ENCODE data around the gene ZIC2. TPM values are rescaled to one million over a fixed set of nuclear protein-coding genes. Genes with fewer than 3 reads are reported as not detected.

ZIC2 gene
- total RNA-seq, 2 experiments from 2014 or later, result not detected

DNA sequence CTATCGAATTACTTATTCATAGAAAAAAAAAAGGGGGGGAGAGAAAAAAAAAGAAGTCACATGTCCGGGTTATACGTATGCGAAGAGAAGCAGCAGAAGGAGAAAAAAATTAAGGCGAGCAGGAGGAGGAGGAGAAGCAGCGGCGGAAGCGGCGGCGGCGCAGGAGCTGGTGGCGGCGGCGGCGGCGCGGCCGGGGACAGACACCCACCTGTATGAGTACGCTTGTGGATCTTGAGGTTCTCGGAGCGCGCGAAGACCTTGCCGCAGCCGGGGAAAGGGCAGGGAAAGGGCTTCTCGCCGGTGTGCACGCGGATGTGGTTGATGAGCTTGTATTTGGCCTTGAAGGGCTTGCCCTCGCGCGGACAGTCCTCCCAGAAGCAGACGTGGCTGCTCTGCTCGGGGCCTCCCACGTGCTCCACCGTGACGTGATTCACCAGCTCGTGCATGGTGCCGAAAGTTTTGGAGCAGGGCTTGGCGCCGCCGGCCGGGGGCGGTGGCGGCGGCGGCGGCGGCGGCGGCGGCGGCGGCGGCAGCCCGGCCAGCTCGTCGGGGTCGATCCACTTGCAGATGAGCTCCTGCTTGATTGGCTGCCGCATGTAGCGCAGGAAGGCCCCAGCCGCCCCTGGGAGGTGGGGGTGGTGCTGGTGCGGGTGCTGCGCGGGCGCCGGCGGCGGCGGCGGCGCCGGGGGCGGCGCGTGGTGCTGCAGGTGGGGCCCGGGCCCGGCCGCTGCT is 11.5 kb upstream of the ZIC2 start:
- peaks cover 17% of the 10 kb centered on the region for H3K4me1 Mint-ChIP-seq

GRCh38 chr13:99970651-99971575 is 10.7 kb upstream of the ZIC2 start:
- Mint-ChIP-seq H3K27ac (no peak overlapping the region), H3K9me3 (ENCODE audit: low read depth) (peaks cover 4% of the 10 kb centered on the region), H3K36me3 (ENCODE audit: low read depth) (peaks cover 7% of the 10 kb centered on the region), H3K4me1 (peaks cover 17% of the 10 kb centered on the region), H3K4me3 (peak overlapping the region; percentile 7), H3K27me3 (peaks cover 64% of the 10 kb centered on the region)
- ChIA-PET POLR2A (interaction anchor here (1.0 kb wide), 1 partner anchor 13 kb away, joined by 4 read pairs; no protein-coding TSS in a partner anchor), CTCF (interaction anchor here (0.6 to 1.2 kb wide), 2 partner anchors 11 to 115 kb away, joined by 3 read pairs; partner anchors contain the start of gene ZIC2)
- ATAC-seq, result peak; percentile 24
- DNase-seq, result no peak
- intact Hi-C loops (cut with DNase I, micrococcal nuclease), result loop anchor here in 1 of 2 experiments (1.0 to 10.0 kb wide), 3 partner anchors 9 to 526 kb away; no protein-coding TSS in a partner anchor

More for the DNA sequence above, 11.5 kb upstream of the ZIC2 start:
- ChIA-PET POLR2A (interaction anchor here (1.0 kb wide), 1 partner anchor 14 kb away, joined by 4 read pairs; no protein-coding TSS in a partner anchor), CTCF (interaction anchor here (0.6 to 1.2 kb wide), 4 partner anchors 12 to 1127 kb away, joined by 3 to 4 read pairs (median 3); partner anchors contain the start of gene ZIC2)
- Mint-ChIP-seq H3K36me3 (ENCODE audit: low read depth) (peaks cover 7% of the 10 kb centered on the region), H3K27ac (no peak overlapping the region), H3K9me3 (ENCODE audit: low read depth) (peaks cover 4% of the 10 kb centered on the region), H3K27me3 (peaks cover 64% of the 10 kb centered on the region), H3K4me3 (peak overlapping the region; percentile 72)
- DNase-seq (peak; percentile 63), ATAC-seq (peak; percentile 54)
- intact Hi-C loops (cut with DNase I, micrococcal nuclease), result loop anchor here (1.0 to 10.0 kb wide), 4 partner anchors 10 to 525 kb away; no protein-coding TSS in a partner anchor

DNA sequence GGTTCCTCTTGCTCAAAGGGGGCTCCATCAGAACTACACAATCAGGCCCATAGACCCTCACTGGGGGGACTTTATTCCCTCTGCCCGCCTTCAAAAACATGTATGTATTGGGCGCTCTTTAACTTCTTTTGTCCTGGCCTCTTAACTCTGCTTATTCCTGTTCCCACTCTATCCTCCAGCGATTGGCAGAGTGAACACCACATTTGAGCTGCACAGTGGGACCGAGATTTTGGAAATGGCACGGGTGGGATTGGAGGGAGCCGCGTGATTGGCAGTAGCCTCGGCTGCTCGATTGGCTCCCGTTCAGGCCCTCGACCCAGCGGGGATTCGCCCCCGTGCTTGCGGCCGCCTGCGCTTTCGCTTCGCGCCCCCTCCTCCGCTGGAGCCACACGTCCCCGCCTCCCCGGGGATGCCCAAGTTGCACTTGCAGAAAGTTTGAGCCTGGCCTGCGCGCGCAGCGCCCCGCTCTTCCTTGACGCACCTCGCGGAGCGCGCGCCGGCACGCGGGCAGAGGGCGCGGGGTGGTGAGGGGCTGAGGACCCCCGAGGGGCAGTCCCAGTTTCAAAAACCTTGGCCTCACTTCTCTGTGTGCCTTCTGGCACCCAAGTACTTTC is 9.9 kb upstream of the ZIC2 start, which contains the start of gene ZIC5:
Gene ZIC5 (minus strand): TSS at position 192 of the 614 bp plus-strand sequence. CDS start 164 bp downstream, at position 28.
- POLR2A ChIA-PET, result no interaction called here
- intact Hi-C loops (cut with DNase I, micrococcal nuclease), result loop anchor here in 1 of 2 experiments (2.0 to 10.0 kb wide), 3 partner anchors 13 to 527 kb away; no protein-coding TSS in a partner anchor
- Mint-ChIP-seq H3K4me1 (peaks cover 17% of the 10 kb centered on the region), H3K4me3 (peak within 1 kb of the TSS; percentile 18), H3K36me3 (ENCODE audit: low read depth) (peaks cover 7% of the 10 kb centered on the region), H3K27ac (peak within 1 kb of the TSS; percentile 20), H3K9me3 (ENCODE audit: low read depth) (peaks cover 4% of the 10 kb centered on the region), H3K27me3 (peaks cover 64% of the 10 kb centered on the region)
- ATAC-seq (no peak), DNase-seq (no peak)
- CTCF ChIA-PET, result no interaction called here

GRCh38 chr13:99972190-99972731 is 9.3 kb upstream of the ZIC2 start:
- intact Hi-C loops (cut with DNase I, micrococcal nuclease), result loop anchor here in 1 of 2 experiments (2.0 to 10.0 kb wide), 2 partner anchors 13 to 527 kb away; no protein-coding TSS in a partner anchor
- Mint-ChIP-seq H3K4me3 (peak overlapping the region; percentile 18), H3K27ac (peak overlapping the region; percentile 20), H3K9me3 (ENCODE audit: low read depth) (peaks cover 4% of the 10 kb centered on the region), H3K27me3 (peaks cover 68% of the 10 kb centered on the region), H3K36me3 (ENCODE audit: low read depth) (peaks cover 7% of the 10 kb centered on the region), H3K4me1 (peaks cover 17% of the 10 kb centered on the region)
- DNase-seq, result no peak
- ChIA-PET POLR2A (no interaction called here), CTCF (no interaction called here)
- no peak for ATAC-seq

GRCh38 chr13:99973163-99973807 is 8.3 kb upstream of the ZIC2 start:
- peaks cover 7% of the 10 kb centered on the region for H3K9me3 Mint-ChIP-seq (ENCODE audit: low read depth)
- H3K4me3 Mint-ChIP-seq, result no peak overlapping the region
- H3K4me1 Mint-ChIP-seq, result peaks cover 13% of the 10 kb centered on the region
- DNase-seq (no peak), ATAC-seq (no peak)
- H3K27me3 Mint-ChIP-seq, result peaks cover 71% of the 10 kb centered on the region
- H3K36me3 Mint-ChIP-seq (ENCODE audit: low read depth), result peaks cover 5% of the 10 kb centered on the region
- intact Hi-C loops (cut with DNase I, micrococcal nuclease), result loop anchor here in 1 of 2 experiments (2.0 to 10.0 kb wide), 2 partner anchors 14 to 528 kb away; no protein-coding TSS in a partner anchor
- CTCF ChIA-PET, result interaction anchor here (0.6 to 2.2 kb wide), 5 partner anchors 9 to 317 kb away, joined by 3 to 6 read pairs (median 3); no protein-coding TSS in a partner anchor
- POLR2A ChIA-PET, result no interaction called here
- no peak overlapping the region for H3K27ac Mint-ChIP-seq

DNA sequence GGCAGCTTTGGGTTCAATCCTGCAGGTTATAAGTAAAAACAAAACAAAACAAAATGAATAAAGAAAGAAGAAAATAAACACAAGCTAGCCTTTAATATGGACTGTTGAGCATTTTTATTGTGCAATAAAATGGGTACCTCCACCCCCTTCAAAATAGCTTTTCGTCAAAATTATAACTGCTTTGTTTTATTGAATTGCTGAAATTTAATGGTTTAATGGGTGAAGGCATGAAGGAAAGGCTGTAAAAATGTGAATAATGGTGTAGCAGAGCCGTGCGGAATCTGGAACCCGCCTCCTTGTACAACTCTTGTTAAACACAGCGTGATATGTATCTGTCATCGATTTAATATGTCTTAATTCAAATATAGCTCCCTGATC is 7.8 kb upstream of the ZIC2 start:
- Mint-ChIP-seq H3K27ac (no peak overlapping the region), H3K36me3 (ENCODE audit: low read depth) (peaks cover 5% of the 10 kb centered on the region), H3K9me3 (ENCODE audit: low read depth) (peaks cover 7% of the 10 kb centered on the region), H3K27me3 (peaks cover 75% of the 10 kb centered on the region), H3K4me1 (peaks cover 18% of the 10 kb centered on the region), H3K4me3 (no peak overlapping the region)
- ATAC-seq, result no peak
- intact Hi-C loops (cut with DNase I, micrococcal nuclease), result loop anchor here (2.0 to 10.0 kb wide), 2 partner anchors 15 to 529 kb away; no protein-coding TSS in a partner anchor
- CTCF ChIA-PET, result interaction anchor here (0.6 to 2.2 kb wide), 6 partner anchors 10 to 1031 kb away, joined by 3 to 6 read pairs (median 3); no protein-coding TSS in a partner anchor
- POLR2A ChIA-PET, result no interaction called here
- DNase-seq, result no peak

- ATAC-seq (no peak), DNase-seq (no peak)
- ChIA-PET CTCF (interaction anchor here (0.7 to 2.2 kb wide), 6 partner anchors 10 to 1031 kb away, joined by 3 to 6 read pairs (median 3); no protein-coding TSS in a partner anchor), POLR2A (no interaction called here)
- H3K4me1 Mint-ChIP-seq, result peaks cover 15% of the 10 kb centered on the region
- H3K27ac Mint-ChIP-seq, result no peak overlapping the region
- intact Hi-C loops (cut with DNase I, micrococcal nuclease), result loop anchor here (2.0 to 10.0 kb wide), 2 partner anchors 16 to 530 kb away; no protein-coding TSS in a partner anchor
- H3K36me3 Mint-ChIP-seq (ENCODE audit: low read depth), result peaks cover 3% of the 10 kb centered on the region
- peaks cover 7% of the 10 kb centered on the region for H3K9me3 Mint-ChIP-seq (ENCODE audit: low read depth)
- no peak overlapping the region for H3K4me3 Mint-ChIP-seq
- peaks cover 72% of the 10 kb centered on the region for H3K27me3 Mint-ChIP-seq
Measured at GRCh38 chr13:99974296-99974938, 7.2 kb upstream of the ZIC2 start.

DNA sequence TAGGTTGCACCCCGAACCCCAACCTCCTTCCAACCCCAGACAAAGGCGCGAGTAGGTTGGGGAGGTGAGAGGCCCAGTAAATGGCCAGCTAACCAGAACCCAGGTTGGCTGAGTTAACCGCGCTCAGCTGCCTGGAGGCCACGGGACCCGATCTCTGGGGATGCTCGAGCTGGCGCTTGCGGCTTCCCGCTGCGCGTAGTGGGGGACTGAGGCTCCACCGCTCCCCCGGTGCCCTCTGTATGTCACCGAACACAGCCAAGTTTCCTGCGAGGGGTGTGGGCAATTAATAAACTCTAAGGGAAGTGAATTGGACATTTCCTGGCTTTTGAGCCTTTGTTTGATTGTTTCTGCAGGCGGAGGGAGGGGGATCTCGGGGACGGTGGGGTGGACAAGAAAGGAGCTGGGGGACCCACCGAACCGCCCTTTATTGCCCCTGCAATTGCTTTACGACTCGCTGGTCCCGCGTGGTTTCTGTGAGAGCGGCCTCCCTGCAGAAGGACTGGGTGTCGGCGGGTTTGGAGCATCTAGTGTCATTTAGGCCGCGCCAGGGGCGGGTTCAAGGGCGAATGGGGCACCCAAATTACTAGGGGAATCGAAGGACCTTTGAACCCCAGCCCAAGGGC is 6.5 kb upstream of the ZIC2 start:
- Mint-ChIP-seq H3K9me3 (ENCODE audit: low read depth) (peaks cover 7% of the 10 kb centered on the region), H3K27ac (no peak overlapping the region), H3K4me3 (no peak overlapping the region), H3K27me3 (peaks cover 68% of the 10 kb centered on the region), H3K4me1 (peaks cover 11% of the 10 kb centered on the region), H3K36me3 (ENCODE audit: low read depth) (peaks cover under 1% of the 10 kb centered on the region)
- intact Hi-C loops (cut with DNase I, micrococcal nuclease), result loop anchor here (2.0 to 10.0 kb wide), 2 partner anchors 16 to 530 kb away; no protein-coding TSS in a partner anchor
- DNase-seq, result no peak
- ChIA-PET CTCF (interaction anchor here (1.2 to 2.2 kb wide), 2 partner anchors 12 to 15 kb away, joined by 5 to 6 read pairs; no protein-coding TSS in a partner anchor), POLR2A (no interaction called here)
- ATAC-seq, result no peak

DNA sequence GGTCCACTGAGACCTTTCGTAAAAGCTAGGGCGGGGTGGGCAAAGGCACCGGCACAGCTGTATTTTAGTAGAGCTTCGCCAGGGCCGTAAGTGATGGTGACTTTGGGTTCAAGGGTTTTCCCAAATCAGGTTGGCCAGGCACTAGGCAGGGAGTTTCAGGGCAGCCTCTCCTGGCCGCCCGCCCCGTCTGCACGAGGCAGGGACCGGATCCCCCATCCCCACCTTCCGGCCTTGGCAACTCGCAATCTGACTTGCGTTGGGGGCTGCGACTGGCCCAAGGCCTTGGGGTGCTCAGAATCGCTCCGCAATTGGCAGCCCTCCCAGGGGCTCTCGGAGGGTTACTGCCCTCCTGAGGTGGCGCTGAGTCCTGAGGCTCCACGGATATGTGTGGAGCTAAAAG is 6.0 kb upstream of the ZIC2 start:
- ATAC-seq (no peak), DNase-seq (no peak)
- CTCF ChIA-PET, result interaction anchor here (1.2 kb wide), 1 partner anchor 15 kb away, joined by 5 read pairs; no protein-coding TSS in a partner anchor
- Mint-ChIP-seq H3K4me3 (no peak overlapping the region), H3K27ac (no peak overlapping the region), H3K36me3 (ENCODE audit: low read depth) (no peaks in the 10 kb centered on the region), H3K9me3 (ENCODE audit: low read depth) (peaks cover 7% of the 10 kb centered on the region), H3K4me1 (peaks cover 10% of the 10 kb centered on the region), H3K27me3 (peaks cover 67% of the 10 kb centered on the region)
- POLR2A ChIA-PET, result no interaction called here
- intact Hi-C loops (cut with DNase I, micrococcal nuclease), result loop anchor here (2.0 to 10.0 kb wide), 3 partner anchors 15 to 531 kb away; no protein-coding TSS in a partner anchor
